NCI-H1417 treated with DMSO at 0.1 percent for 48 hours (cell line): ENCODE results near the gene MYO7A.

Experiments used
- DNase-seq: peaks from one replicate; lab custom pipeline; 2025; lab: John Stamatoyannopoulos, UW

The MYO7A gene

DNA sequence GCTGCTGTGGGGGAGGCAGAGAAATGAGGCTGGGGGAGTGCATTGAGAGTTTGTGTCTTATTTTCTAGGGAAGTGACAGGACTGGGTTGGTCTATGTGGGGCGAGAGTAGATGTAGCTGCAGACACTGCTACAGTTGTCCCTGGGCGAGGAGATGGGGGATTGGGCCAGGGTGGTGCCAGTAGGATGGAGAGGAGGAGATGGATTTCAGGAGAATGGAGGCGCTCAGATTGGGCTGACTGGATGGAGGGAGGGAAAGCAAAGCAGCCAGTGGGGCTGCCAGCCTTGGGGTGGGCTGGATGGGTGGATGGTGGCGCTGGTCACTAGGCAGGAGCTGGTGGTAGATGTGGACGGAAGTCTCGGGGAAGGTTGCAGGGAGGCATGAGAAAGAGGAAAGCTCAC is 16.1 kb upstream of the MYO7A start:
- DNase-seq = no peak

DNA sequence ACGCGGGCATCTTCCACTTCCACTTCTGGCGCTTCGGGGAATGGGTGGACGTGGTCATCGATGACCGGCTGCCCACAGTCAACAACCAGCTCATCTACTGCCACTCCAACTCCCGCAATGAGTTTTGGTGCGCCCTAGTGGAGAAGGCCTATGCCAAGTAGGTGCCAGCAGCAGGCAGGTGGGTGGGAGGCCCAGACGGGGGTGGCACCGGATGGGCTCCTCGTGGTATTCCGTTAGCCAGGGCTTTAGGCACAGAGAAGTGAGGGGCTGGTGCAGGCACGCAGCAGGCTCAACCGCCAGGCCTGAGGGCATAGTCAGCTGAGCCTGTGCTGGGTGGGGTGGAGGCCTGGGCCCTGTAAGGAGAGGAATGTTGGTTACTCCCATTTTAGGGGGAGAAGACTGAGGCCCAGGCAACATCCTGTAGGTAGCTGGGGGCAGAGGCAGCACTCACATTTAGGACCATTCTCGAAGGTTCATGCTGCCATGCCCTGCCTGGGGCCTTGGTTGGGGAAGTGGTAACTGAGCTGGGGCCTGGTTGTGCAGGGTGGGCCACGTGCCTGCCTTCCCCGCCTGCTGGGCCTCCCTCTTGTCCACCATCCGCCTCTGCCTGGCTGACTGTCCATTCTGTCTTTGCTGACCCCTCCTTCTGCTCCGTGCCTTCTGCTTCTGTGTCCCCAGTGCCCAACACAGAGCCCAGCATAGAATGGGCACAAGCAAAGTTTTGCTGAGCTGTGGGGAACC is 15.2 kb upstream of the MYO7A start:
- no peak for DNase-seq

DNA sequence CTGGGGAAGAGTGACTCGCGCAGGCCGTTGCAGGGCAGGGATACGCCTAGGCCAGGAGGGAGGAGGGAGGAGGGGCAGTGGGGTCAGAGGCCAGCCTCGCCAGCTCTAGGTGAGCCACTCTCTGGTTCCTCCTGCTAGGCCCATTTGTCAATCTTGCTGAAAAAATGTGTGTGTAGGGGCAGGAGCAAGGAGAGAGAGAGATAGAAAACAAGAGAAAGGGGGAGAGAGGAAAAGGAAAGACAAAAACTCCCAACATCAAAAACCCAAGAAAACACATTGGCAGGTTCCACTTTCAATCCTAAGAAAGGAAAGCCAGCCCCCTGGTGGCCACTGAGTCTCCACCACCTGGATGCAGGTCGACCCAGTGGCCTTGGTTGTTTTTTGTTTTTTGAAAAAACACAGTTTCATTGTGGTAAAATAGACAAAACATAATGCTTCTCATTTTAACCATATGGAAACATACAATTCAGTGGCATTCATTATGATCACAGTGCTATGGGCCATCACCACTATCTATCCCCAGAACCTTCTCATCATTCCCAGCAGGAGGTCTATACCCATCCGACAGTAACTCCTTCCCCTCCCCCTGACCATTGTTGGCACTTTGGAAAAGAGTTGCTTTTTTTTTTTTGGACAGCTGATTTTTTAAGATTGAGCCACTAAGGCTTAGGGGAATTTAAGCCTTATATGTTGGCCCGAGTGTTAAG is 14.5 kb upstream of the MYO7A start:
- DNase-seq = no peak

DNA sequence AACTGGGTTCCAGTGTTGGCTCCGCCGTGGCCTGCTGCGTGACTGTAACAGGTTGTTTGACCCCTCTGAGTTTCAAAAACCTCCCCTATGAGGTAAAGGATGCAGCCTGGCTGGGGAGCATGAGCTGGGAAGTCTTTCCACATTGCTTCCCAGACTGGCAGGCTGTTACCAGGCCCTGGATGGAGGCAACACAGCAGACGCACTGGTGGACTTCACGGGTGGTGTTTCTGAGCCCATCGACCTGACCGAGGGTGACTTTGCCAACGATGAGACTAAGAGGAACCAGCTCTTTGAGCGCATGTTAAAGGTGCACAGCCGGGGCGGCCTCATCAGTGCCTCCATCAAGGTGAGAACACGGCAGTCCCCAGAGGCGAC is 14.0 kb upstream of the MYO7A start:
- DNase-seq = no peak

DNA sequence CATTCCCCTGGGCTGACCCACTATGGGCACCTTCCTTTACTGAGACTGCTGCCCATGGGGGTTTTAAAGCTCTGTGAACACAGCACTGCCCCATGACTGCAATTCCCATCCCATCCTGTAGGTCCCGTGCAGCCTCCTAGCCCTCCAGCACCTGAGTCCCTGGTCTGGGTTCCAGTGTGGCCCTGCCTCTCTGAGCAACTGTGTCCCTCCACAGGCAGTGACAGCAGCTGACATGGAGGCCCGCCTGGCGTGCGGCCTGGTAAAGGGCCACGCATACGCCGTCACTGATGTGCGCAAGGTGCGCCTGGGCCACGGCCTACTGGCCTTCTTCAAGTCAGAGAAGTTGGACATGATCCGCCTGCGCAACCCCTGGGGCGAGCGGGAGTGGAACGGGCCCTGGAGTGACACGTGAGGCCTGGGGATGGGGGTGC is 12.8 kb upstream of the MYO7A start:
- no peak for DNase-seq

GRCh38 chr11:77115956-77116355 is 12.1 kb upstream of the MYO7A start:
- no peak for DNase-seq

DNA sequence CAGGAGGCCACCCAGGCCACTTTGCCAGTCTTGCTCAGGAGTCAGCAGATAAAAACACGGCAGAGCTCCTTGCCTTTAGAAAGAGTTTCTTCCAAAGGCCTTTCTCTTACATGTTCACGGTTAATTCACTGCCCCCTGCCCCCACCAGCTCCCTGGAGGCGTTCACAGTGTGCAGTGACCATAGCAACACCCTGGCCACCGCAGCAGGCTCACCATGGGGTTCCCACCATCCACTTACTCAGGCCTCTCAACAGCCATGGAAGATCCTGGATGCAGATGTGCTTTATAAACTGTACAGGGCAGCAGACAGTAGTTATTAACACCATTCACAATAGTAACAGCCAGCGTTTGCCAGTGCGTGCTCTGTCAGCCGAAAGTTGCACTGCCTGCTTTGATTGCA is 10.6 kb upstream of the MYO7A start:
- peak; percentile 55 for DNase-seq

DNA sequence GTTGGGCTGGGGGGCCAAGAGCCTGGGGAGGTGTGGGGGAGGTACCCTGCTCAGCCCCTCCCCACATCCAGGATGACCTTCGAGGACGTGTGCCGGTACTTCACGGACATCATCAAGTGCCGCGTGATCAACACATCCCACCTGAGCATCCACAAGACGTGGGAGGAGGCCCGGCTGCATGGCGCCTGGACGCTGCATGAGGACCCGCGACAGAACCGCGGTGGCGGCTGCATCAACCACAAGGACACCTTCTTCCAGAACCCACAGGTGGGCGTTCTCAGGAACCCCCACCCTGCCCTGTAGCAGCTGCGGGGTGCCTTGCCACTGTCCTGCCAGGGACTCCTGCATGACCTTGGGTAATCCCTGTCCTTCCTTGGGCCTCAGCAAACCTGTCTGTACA is 10.0 kb upstream of the MYO7A start:
- no peak for DNase-seq

DNA sequence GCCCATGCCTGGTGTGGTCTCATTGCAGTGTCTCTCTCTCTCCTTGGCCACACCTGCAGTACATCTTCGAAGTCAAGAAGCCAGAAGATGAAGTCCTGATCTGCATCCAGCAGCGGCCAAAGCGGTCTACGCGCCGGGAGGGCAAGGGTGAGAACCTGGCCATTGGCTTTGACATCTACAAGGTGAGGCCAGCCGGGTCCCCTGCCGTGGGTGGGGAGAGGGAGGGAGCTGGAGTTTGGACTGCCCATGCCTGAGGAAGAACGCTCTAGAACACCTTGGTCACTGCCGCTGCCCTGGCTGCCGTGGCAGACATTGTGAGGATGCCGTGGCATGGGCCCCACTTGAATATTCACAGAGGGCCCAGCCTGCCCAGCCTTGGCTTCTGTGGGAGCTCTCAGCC is 9.1 kb upstream of the MYO7A start:
- DNase-seq = no peak

DNA sequence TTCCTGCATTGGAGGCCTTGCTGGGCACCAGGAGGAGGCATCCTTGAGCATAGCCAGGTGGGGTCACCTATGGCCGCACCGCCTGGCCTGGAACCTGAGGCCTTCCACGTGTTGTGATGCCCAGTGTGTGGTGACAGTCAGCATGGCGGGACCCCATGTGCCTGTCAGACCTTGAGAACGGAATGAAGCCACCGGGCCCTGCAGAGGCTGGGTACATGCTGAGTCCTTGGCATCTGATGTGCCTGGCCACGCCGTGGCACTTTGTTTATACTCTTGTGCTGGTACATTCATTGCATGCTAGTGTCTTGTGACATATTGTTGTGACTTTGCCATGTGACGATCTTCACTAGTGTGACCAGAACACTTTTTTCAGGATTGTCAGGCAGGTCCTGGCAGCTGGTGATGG is 8.5 kb upstream of the MYO7A start:
- DNase-seq = no peak

DNA sequence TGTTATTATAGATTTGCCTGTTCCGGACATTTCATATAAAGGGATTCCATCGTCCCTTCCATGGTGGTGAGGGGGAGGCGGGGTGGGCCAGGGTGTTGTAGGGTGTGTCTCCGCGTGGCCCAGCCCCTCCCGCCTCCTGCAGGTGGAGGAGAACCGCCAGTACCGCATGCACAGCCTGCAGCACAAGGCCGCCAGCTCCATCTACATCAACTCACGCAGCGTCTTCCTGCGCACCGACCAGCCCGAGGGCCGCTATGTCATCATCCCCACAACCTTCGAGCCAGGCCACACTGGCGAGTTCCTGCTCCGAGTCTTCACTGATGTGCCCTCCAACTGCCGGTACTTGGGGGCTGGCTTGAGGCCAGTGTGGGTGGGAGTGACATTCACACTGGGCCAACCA is 7.5 kb upstream of the MYO7A start:
- DNase-seq = no peak

GRCh38 chr11:77121096-77121640 is 6.9 kb upstream of the MYO7A start:
- DNase-seq = no peak

DNA sequence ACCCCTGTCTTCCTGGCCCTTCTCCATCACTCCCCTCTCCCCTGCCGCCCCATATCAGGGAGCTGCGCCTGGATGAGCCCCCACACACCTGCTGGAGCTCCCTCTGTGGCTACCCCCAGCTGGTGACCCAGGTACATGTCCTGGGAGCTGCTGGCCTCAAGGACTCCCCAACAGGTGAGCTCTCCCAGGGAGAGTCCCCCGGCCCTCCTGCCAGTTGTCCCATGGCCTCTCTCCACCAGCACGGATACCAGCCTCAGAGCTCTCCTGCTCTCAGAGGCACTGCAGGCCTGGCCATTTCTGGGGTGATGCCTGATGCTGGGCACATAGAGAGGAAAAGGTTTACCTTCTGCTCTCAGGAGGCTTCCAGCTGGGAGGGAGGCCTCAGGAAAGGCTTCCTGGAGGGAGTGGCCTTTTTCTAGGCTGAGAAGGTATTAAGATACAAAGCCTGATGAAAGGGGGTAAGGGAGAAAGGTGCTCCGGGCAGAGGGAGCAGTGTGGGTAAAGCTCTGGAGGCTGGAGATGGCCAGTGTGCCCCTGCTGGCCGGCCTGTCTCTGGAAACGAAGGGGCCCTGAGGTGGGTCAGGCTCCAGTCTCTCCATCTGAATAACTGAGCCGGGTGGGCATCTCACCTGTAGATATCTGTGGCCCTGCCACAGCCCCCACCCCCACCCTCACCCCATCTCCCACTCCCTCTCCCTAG is 6.0 kb upstream of the MYO7A start:
- no peak for DNase-seq

DNA sequence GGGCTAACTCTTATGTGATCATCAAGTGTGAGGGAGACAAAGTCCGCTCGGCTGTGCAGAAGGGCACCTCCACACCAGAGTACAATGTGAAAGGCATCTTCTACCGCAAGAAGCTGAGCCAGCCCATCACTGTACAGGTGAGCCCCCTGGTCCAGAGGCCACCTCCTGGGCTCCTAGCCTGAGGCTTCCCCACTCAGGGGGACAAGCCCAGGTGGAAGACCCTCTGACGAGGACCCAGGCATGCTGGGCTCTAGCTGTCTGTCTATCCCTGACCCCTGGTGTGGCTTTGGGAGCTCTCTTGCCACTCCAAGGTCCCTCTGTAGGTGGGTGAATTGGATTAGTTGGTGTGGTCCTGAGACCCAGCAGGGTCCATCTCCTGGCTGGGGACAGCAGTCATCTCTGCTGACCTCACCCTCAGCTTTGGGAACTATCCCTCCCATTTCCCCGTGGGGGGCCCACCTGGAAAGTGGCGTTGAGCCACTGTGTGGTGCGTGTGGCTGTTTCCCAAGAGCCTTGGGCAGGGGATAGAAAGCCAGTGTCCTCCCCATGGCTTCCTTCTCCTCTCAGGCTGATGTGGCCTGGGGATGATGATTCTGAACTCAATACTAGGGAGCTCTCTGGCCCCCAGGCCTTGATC is 5.4 kb upstream of the MYO7A start:
- no peak for DNase-seq

GRCh38 chr11:77123591-77123990 is 4.5 kb upstream of the MYO7A start:
- no peak for DNase-seq

GRCh38 chr11:77124041-77124440 is 4.0 kb upstream of the MYO7A start:
- DNase-seq = no peak

GRCh38 chr11:77124488-77124887 is 3.6 kb upstream of the MYO7A start:
- no peak for DNase-seq

DNA sequence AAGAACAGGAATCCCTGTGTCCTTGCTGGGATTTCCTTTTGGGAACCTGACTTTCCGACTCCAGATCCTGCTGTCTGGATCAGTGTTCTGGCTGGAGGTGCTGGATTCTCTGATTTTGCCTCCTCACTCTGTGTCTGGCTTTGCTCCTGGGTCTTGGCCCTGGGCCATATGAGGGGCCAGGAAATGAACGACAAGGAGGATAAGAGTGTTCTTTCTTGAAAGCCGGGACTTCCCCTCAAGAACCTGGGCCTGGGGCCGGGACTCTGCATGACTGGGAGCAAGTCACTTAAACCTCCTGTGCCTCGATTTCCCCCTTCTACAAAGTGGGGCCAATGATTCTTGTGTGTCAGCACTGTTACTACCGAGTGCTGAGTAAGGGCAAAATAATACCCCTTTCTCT is 2.9 kb upstream of the MYO7A start:
- no peak for DNase-seq

DNA sequence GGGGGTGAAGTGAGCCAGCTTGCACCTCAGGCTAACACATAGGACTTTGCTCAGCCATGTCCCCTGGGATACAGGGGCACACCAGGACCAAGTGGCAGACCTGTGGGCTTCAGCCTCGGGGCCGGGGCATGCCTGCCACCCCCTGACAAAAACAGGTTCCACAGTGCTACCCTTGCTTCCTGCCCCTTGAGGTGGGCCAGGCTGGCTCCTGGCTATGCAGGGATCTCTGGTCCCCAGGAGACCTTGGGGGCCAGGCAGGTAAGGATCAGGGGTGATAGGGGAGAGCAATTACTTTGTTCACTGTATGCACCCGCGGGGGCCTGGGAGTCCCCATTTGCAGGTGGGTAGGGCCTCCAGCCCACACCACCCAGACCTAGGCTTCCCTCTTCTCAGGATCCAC is 2.4 kb upstream of the MYO7A start:
- DNase-seq = no peak

- DNase-seq = no peak
These were observed 1.8 kb upstream of the MYO7A start for GRCh38 chr11:77126156-77126775.

GRCh38 chr11:77126861-77127234 is 1.2 kb upstream of the MYO7A start:
- no peak for DNase-seq
